Measurements from ENCODE around the gene BNIP3.

The BNIP3 gene

DNA sequence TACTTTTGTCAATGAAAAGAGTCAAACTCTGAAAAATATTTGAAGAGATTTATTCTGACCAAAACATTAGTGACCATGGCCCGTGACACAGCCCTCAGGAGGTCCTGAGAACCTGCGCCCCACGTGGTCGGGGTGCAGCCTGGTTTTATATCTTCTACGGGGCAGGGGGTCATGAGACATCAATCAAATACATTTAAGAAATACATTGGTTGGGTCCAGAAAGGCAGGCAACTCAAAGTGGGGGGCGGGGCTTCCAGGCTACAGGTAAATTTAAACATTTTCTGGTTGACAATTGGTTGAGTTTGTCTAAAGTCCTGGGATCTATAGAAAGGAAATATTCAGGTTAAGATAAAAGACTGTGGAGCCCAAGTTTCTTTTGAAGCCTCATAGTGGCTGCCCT lies 34.8 kb upstream of the BNIP3 start:
- H3K27me3 Mint-ChIP-seq (ENCODE audit: low read depth): peaks cover 20% of the 10 kb centered on the region
- H3K27ac Mint-ChIP-seq: no peak overlapping the region
- no peak overlapping the region for H3K4me3 Mint-ChIP-seq
- H3K36me3 Mint-ChIP-seq (ENCODE audit: low read depth): no peaks in the 10 kb centered on the region
- H3K4me1 Mint-ChIP-seq: no peaks in the 10 kb centered on the region
- TF ChIP-seq, protein P1, sequence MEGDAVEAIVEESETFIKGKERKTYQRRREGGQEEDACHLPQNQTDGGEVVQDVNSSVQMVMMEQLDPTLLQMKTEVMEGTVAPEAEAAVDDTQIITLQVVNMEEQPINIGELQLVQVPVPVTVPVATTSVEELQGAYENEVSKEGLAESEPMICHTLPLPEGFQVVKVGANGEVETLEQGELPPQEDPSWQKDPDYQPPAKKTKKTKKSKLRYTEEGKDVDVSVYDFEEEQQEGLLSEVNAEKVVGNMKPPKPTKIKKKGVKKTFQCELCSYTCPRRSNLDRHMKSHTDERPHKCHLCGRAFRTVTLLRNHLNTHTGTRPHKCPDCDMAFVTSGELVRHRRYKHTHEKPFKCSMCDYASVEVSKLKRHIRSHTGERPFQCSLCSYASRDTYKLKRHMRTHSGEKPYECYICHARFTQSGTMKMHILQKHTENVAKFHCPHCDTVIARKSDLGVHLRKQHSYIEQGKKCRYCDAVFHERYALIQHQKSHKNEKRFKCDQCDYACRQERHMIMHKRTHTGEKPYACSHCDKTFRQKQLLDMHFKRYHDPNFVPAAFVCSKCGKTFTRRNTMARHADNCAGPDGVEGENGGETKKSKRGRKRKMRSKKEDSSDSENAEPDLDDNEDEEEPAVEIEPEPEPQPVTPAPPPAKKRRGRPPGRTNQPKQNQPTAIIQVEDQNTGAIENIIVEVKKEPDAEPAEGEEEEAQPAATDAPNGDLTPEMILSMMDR (IDR thresholded peaks at IDR 0.05; ENCODE audit: unreplicated experiment in 3 of 3): no peak
- no peaks in the 10 kb centered on the region for H3K9me3 Mint-ChIP-seq

DNA sequence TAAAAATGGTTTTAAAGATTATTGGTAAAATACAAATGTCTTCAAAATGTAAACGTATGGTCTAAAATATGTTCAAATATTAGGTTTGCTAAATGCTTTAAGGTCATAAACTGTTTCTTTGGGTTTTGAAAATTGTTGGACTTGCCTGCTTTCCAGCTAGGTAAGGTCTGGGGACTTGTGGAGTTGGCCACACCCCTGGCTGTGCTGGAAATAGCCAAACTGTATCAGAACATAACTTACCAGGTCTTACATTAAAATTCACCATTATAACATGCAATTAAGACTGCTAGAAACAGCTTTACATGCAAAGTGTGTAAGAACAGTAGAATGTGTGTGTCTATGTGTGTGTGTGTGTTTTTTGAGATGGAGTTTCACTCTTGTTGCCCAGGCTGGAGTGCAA lies 29.7 kb upstream of the BNIP3 start:
- TF ChIP-seq, protein P1 (IDR thresholded peaks at IDR 0.05; ENCODE audit: unreplicated experiment in 3 of 3): no peak
- H3K4me3 Mint-ChIP-seq: no peak overlapping the region
- no peaks in the 10 kb centered on the region for H3K36me3 Mint-ChIP-seq (ENCODE audit: low read depth)
- H3K9me3 Mint-ChIP-seq: no peaks in the 10 kb centered on the region
- no peaks in the 10 kb centered on the region for H3K4me1 Mint-ChIP-seq
- H3K27ac Mint-ChIP-seq: no peak overlapping the region
- peaks cover 29% of the 10 kb centered on the region for H3K27me3 Mint-ChIP-seq (ENCODE audit: low read depth)

DNA sequence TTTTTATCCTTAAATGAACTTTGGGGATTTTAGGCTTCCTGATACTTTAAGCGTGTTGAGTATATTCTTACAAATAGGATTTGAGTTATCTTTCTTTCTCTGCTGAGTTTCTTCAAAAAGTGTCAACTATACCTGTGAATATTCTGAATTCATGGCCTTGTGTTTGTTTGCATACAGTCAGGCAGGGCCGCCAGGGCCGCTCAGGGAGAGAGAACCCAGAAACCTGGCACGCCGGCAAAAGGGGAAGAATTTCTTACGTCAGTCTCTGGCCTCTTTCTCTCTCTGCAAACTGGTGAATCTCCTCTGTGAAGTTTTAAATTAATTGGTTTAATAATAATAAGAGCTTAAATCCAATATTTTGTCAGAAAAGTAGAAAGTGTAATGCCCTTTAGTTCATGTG lies 29.3 kb upstream of the BNIP3 start:
- peaks cover 27% of the 10 kb centered on the region for H3K27me3 Mint-ChIP-seq (ENCODE audit: low read depth)
- no peak overlapping the region for H3K4me3 Mint-ChIP-seq
- TF ChIP-seq, protein P1 (IDR thresholded peaks at IDR 0.05; ENCODE audit: unreplicated experiment in 3 of 3): no peak
- no peaks in the 10 kb centered on the region for H3K4me1 Mint-ChIP-seq
- no peak overlapping the region for H3K27ac Mint-ChIP-seq
- H3K9me3 Mint-ChIP-seq: no peaks in the 10 kb centered on the region
- H3K36me3 Mint-ChIP-seq (ENCODE audit: low read depth): no peaks in the 10 kb centered on the region

- Mint-ChIP-seq H3K27me3 (ENCODE audit: low read depth) (peaks cover 25% of the 10 kb centered on the region), H3K27ac (no peak overlapping the region), H3K9me3 (no peaks in the 10 kb centered on the region)
Measured at GRCh38 chr10:132010483-132010882, 28.8 kb upstream of the BNIP3 start.

GRCh38 chr10:132009575-132009974 lies 27.9 kb upstream of the BNIP3 start:
- Mint-ChIP-seq H3K4me1 (no peaks in the 10 kb centered on the region), H3K27ac (no peak overlapping the region), H3K9me3 (no peaks in the 10 kb centered on the region), H3K4me3 (no peak overlapping the region), H3K27me3 (ENCODE audit: low read depth) (peaks cover 28% of the 10 kb centered on the region), H3K36me3 (ENCODE audit: low read depth) (no peaks in the 10 kb centered on the region)
- TF ChIP-seq, protein P1 (IDR thresholded peaks at IDR 0.05; ENCODE audit: unreplicated experiment in 3 of 3): no peak

More at GRCh38 chr10:132010483-132010882, 28.8 kb upstream of the BNIP3 start:
- Mint-ChIP-seq H3K4me3 (no peak overlapping the region), H3K36me3 (ENCODE audit: low read depth) (no peaks in the 10 kb centered on the region), H3K4me1 (no peaks in the 10 kb centered on the region)
- TF ChIP-seq, protein P1 (IDR thresholded peaks at IDR 0.05; ENCODE audit: unreplicated experiment in 3 of 3): no peak

GRCh38 chr10:132007681-132008080 lies 26.0 kb upstream of the BNIP3 start:
- no peaks in the 10 kb centered on the region for H3K4me1 Mint-ChIP-seq
- no peak overlapping the region for H3K27ac Mint-ChIP-seq
- H3K27me3 Mint-ChIP-seq (ENCODE audit: low read depth): peaks cover 36% of the 10 kb centered on the region
- H3K36me3 Mint-ChIP-seq (ENCODE audit: low read depth): no peaks in the 10 kb centered on the region
- H3K9me3 Mint-ChIP-seq: no peaks in the 10 kb centered on the region
- TF ChIP-seq, protein P1 (IDR thresholded peaks at IDR 0.05; ENCODE audit: unreplicated experiment in 3 of 3): no peak
- no peak overlapping the region for H3K4me3 Mint-ChIP-seq
